Embryonic facial prominence (tissue), 1 donor: Measurements from ENCODE around the gene MICALL2.

Source experiments
- DNase-seq: peaks from one replicate; pipeline ENCODE4 v3.0.0-alpha.2; 2016; ENCODE audit errors: extremely low spot score

MICALL2 gene

DNA sequence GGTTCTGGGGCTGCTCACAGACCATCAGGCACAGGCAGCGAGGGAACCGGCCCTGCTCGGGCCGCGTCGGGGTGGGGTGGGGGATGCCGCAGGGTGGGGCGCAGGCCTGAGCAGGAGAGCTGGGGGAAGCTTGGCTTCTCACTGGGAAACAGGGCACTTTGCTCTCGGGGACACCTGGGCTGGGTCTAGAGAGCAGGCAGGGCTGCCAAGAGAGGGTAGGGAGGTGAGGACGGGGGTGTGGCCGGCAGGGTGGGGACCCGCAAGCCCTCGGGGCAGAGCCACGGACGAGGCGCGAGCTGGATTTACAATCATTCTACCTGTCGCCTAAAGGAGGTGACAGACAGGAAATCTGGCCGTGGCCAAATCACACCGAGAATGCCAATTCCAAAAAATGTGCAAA is 33.9 kb upstream of the MICALL2 start:
- no peak for DNase-seq

DNA sequence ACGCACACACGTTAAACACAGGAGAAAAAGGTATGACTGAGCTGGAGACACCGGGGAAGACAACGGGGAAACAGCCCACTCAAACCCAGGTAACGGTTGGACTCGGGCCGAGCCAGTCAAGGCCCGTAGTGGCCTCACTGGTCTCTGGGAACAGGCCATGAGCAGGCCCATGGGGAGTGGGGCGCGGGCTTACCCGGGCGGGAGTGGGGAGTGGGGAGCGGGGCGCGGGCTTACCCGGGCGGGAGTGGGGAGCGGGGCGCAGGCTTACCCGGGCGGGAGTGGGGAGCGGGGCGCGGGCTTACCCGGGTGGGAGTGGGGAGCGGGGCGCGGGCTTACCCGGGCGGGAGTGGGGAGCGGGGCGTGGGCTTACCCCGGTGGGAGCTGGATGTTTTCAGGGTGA is 33.4 kb upstream of the MICALL2 start:
- no peak for DNase-seq

DNA sequence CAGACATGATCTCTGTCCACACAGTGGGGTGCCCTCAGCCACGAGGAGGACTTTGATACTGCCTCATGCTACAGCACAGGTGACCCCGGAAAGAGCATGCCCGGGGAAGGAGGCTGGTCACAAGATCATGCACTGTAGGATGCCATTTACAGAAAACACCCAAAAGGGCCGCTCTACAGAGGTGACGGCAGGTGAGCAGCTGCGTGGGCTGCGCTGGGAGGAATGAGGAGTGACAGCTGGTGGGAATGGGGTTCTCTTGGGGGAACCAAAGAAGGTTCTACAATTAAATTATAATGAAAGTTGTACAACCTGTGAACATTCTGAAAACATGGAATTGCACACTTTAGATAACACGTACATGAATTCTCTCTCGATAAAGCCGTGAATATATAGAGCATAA is 33.0 kb upstream of the MICALL2 start:
- DNase-seq, result no peak

DNA sequence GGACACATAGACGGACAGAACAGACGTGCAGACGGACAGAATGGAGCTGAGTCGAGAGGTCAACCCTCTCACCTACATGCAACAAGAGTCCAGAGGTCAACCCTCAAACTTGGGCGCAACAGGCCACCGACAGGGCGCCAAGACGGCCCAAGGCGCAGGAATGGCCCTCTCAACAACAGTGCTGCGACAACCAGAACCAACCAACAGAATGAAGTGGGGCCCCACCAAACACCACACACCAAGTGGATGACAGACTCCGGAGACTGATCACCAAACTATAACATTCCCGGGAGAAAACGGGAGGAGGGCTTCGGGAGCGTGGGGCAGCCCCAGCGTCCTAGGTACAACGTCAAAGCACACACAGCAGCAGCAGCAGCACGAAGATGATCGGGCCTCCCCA is 31.6 kb upstream of the MICALL2 start:
- no peak for DNase-seq

DNA sequence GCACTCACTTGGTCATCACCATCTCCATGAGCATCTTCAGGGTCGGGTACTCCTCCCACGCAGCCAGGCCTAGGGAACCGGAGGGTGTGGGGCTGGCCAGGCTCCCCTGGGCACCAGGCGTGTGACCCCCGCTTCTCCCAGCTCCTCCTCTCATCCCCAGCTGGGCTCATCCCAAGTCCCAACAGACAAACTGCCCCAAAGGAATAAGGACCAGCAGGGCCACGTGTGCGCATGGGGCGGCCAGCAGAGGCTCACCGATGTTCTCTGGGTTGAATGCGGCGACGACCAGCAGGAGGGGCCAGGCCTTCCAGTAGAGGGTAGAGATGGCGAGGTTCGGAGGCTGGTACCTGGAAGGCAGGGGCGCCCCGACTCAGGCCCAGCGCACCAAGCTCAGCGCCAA is 30.1 kb upstream of the MICALL2 start:
- no peak for DNase-seq

DNA sequence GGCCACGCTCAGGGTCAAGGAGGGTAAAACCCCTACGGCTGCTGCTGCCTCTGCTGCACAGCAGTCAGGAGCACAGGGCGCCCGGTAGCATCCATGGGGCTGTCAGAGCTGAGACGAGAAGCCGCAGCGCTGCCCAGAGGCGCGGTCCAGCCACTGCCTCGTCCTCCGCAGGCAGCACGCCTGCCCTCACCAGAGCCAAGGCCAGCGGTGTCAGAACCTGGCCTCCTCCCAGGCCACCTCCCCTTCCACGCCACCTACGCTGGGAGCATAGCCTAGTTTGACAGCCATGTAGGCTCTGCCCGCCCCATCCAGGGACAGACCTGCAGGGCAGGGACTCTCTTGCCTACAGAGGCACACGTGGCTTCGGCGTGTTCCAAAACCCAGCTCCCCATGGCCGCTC is 28.7 kb upstream of the MICALL2 start:
- DNase-seq, result no peak

DNA sequence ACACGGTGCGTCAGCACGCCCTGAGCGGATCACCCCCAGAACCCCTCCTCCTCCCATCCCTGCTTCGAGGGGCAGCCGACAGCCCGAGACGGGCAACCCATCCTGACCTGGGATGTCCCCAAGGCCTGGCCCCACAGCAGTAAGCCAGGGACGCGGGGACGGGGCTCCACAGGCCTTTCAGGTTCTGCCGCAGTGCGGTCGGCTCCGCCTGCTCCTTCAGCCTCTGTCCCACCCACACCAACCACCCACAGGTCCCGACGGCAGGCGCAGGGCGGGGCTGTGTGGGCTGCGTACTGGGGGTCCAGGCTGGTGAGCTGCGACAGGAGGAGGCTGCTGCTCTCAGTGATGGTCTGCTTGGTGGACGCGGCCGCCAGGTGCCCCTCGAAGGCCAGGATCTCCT is 28.2 kb upstream of the MICALL2 start:
- DNase-seq, result no peak

DNA sequence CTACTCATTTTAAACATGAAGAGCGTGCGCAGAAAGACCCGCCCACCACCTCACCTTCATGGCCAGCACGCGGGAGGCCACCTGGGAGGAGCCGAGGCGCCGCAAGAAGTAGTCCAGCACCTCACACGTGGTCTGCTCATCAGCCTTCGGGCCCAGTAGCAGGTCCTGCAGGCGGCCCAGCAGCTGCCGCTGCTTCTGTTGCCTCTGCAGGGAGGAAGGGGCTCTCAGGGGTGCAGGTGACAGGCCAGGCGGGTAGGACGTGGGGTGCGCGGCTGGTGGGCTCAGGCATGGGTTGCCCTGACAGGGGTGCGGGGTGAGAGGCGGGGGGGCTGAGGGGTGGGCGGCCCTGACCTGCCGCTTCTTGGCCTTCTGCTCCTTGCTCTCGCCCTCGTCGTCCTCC is 27.3 kb upstream of the MICALL2 start:
- DNase-seq, result no peak

DNA sequence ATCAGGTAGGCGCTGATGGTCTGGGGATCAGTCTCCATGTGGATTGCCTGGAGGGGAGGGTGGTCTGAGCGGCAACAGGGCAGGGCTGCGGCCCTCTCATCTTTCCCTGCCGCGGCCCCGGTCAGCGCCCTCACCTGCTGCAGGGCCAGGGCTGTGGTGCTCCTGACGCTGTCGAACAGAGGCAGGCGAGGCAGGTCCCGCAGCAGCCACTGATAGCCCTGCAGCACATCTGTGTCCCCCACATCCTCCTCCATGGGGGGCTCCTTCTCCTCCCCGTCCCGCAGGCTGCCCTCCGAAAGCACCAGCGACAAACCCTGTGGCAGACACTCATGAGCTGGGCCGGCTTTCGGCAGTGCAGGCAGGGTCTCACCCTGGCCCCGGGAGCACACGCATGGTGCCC is 25.9 kb upstream of the MICALL2 start:
- no peak for DNase-seq

DNA sequence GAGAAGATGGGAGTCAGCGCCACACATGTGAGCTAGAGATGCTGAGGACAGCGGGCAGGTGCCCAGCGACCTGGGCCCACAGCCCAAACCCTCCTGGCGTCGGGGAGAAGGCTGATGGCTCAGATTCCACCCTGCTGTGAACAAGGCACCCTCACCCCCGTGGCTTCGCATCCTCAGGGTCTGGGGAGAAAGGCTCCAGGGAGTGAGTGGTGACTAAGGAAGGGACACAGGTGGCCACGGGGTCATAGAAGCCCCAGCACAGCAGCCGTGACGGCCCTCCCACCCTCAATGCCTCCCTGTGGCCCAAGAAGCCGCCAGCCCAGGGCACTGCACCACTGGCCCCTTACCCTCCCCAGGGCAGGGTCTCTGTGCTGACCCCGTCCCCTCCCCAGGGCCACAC is 25.3 kb upstream of the MICALL2 start:
- DNase-seq, result no peak

DNA sequence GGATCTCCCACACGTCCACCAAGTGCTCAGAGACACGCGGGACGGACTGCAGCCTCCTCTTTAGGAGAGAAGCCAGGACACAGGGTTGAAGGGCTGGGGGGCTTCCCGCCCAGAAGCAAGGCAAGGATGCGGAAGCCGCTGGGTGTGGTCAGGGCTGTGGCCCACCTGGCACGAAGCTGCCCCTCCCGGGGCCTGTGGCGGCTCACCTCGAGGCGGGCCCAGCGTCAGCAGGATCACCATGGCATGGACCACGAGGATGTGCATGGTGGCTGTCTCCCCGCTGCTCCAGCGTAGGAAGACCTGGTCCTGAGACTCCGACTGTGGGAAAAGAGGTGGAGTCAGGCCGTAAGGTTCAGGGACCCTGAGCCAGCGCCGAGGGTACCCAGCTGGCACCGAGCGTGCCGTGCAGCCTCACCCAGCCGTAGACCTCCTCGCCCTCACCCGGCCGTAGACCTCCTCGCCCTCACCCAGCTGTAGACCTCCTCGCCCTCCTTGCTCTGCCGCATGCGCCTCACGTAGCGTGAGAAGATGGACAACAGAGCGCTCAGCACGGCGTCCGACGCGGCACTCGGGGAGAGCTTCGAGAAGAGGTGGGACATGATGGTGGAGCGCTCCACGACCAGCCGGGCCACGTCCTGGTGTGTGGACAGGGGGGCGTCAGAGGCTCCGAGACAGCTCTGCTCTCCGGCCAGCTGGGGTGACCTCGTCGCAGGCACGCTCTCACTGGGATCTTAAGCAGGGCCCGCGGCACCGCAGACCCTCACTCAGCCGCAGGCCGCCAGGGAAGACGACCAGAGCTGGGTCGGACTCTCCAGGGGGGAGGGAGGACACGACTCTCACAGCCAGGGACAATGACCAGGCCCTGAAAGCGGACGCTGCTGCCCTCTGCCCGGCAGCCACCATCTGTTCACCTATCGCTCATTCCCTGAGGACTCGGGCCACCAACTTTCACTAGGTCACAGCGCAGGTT is 24.6 kb upstream of the MICALL2 start:
- DNase-seq, result no peak

DNA sequence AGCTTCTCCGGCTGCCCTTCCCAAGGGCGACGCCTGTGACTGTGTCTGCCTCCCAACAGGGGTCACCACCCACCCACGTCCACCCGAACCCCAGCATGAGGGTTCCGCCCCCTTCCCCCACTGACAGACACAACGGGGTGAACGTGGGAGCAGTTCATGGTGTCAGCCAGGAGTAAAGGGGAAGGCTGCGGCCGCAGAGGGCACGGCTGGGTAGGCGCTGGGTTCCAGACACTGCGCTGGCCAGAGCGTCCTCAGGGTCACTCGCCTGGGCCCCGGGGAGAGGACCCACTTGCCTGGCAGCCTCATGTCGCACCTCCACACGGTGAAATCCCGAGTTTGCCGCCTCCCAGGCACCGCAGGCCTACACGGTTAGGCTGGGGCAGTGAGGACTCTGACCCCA is 23.8 kb upstream of the MICALL2 start:
- no peak for DNase-seq

DNA sequence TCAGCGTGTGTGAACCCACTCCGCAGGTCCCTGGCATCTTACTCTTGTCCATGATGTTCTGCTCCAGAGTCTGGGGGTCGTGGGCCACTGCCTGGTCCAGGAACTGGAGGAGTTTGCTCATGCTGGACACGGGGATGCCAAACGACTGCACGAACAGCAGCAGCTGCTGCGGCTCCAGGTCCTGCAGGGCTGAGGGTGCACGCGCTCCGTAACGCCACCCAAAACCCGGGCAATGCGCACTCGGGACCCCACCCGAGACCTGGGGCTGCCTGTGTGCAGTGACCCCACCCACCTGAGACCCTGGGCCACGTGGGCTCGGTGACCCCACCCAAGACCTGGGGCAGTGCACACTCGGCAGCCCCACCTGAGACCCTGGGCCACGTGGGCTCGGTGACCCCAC is 22.0 kb upstream of the MICALL2 start:
- no peak for DNase-seq

DNA sequence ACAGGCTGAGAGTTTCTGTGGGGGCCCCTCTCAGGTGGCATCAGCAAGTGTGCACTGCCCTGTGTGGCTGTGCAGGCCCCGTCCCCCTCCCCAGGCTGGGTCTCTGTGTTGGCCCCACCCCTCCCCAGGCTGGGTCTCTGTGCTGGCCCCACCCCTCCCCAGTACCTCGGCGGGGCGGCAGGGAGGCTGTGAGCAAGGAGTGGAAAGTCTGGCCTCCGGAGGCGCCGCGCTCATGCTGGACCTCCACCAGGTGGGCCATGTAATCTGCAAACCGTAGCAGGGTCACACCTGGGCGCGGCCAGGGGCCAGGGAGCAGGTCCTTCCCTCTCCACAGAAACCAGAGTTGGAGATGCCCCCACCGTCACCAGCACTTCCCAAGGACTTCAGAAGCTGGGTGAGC is 21.4 kb upstream of the MICALL2 start:
- no peak for DNase-seq

DNA sequence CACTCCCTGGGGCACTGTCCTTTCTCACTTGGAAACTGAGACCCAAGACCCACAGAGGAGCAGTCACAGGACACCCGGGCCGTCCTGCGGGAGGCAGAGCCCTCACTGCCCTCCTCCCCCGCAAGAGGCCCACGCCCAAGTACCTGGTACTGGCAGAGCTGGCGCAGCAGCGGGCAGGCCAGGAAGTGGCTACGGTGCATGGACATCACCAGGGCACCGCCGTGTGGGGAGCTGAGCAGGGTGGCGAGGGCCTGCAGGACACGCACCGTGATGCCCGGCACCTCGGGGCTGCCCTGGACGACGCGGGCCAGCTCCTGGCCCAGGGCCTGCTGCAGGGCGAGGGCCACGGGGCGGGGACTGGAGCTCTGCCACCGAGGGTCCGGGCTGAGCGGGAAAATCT is 20.0 kb upstream of the MICALL2 start:
- DNase-seq, result no peak

DNA sequence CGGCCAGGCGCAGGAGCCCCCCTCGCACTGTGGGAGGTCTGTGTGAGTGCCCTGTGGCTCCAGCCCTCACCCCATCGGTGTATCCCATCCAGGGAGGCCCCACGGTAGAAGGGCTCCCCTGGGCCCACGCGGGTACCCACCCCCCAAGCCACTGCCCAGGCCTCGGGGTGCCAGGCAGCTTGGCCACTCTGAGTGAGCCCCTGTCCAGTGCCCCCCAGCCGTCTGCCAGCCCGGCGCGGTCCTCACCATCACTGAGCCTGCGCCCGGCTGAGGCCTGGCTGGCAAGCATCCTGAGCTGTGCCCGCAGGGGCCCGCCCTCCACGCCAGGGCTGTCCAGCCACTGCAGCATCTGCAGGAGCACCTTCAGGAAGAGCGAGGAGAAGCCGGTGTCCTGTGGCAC is 19.2 kb upstream of the MICALL2 start:
- DNase-seq, result no peak

DNA sequence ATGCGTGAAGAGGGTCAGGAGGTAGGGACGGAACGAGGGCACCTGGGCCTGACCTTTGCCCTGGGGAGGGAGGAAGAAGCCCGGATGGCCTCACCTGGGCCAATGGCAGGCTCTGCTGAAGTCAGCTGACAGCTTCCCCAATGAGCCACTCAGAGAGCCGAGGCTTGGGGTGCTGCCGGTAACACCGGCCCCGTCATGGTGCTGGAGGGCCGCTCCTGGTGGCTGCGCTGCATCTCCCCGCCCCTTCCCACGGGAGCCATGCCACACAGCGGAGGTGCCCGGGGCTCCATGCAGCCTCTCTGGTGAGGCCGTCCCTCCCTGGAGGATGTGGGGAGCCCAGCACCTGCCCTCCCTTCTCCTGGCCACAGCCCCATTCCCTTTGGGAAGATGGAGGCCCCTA is 17.6 kb upstream of the MICALL2 start:
- DNase-seq, result no peak

DNA sequence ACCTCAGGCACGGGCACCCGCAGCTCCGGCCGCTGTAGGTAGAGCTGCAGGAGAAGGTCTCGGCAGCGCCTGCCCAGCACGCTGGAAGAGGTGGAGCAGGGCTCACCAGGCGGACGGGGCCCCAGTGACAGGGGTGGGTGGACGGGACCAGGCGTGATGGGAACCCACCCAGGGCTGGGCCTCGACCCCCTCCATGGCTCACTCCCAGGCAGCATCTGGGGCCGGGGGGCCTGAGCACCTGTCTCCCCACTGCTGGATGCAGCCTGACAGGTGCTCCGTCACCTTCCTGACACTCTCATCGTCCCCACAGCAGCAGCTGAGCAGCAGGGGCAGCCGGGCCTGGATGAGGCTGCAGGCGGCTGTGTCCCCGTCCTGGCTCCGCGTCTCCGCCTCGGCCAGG is 16.7 kb upstream of the MICALL2 start:
- DNase-seq, result no peak

DNA sequence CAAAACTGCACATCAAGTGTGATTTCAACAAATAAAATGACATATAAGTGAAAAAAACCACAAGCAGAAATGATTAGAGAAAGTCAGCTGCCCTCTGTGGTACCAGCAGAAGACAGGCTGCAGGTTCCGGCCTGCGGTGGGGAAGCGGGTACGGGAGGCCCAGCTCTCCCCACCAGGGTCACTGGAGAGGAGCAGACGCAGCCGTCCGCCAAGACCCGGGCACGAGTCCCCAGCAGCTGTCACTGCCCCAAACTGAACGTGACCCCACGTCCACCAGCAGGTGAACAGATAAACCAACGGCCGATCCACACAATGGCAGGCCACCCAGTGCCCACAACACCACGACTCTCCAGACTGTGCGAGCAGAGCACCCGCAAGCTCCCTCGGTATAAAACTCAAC is 16.1 kb upstream of the MICALL2 start:
- no peak for DNase-seq

DNA sequence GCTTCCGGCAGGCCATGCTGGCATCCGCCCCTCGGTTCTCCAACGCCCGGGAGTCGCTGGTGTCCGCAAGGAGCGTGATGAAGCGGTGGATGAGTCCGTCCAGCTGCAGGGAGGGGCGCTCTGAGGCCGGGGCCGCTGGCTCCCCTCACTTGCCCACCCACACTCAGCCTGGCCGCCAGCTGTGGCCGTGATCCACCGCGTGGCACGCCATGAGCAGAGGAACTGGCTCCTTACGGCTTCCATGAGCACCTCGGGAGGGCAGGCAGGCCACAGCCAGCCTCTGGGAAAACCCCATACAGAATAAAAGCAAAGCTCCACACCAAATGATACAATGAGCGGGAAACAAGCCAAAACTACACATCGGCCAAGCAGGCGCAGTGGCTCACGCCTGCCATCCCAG is 15.5 kb upstream of the MICALL2 start:
- no peak for DNase-seq

DNA sequence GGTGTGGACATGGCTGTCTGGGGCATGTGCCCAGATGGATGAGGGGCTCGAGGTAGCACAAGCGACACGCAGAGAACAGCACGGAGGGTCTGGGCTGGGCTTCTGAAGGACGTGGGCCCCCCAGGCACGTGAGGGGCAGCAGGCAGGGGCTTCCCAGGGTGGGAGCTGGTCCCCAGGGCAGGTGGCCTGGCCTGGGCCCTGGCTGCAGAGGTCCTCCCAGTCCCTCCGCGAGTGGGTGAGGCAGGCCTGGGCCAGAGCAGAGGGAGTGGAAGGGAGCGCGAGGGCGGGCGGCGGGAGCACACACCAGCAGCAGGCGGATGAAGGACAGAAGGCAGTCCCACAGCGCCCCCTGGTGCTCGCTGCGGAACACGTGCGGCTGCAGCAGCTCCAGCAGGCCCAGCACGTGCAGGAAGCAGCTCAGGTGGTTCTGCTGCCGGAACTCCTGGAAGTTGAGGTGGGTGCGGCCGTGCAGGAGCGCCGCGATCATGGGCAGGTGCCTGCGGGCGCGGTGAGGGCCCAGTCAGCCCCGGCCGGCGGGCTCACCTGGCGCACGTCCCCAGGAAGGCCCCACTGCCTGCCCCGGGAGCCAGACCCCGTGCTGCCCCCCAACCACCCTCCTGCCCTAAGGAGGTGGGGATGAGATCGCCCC is 14.7 kb upstream of the MICALL2 start:
- DNase-seq, result peak; percentile 33

DNA sequence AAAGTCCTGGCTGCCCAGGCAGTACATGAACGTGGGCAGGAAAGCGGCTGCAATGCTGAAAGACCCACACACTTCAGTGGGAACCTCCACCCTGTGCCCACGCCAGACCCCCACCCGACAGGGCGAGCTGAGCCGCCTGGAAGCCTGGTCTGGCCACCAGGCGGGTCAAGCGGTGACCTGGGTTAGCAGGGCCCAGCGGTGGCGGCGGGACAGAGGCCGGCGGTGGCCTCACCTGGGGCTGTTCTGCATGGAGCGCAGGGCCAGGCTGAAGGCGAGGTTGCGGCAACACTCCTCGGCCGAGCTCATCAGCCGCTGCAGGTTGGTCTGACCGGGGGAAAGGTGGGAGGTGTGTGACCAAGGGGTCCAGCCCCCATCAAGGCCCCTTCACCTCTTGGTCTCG is 11.6 kb upstream of the MICALL2 start:
- DNase-seq, result no peak

DNA sequence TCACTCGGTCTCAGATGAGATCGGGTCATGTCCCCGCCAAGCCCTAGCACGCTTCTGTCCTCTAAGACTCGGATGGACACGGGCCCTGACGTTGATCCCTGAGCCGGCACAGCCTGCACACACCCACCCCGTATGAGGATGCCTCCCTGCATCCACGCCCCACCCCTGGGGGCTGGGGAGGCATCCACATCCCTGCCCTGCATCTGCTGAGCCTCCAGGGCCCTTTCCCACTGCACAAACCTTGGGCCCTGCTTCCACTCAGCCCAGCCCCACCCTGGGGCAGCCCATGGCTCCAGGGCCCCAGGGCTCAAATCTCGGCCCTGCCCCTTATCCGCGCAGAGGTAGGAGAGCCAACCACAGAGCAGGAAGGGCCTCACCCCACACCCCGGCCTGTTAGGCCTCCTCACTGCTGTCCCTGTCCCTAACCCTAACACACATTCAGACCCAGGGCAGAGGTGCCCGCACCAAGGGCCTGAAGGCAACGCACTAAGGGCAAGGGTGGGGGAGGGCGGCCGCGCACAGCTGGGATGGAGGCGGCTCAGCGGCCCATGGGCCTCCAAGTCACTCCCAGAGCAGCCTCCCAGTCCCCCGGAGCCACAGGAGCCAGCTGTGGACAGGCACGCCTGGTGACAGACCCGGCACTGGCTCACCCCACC is 9.5 kb upstream of the MICALL2 start:
- DNase-seq, result no peak
